ENCODE data around the gene AGFG2. TPM values are rescaled to one million over a fixed set of nuclear protein-coding genes. Genes with fewer than 3 reads are reported as not detected.

The AGFG2 gene
- total and polyA plus RNA-seq, 2 of the 13 experiments (the other 11 are each of a cell fraction or from before 2014, with no cell fraction given), result 125 to 132 TPM

- TF ChIP-seq PHF8 (CRISPR knock-in tag; IDR thresholded peaks at IDR 0.05) (peak; percentile 74), RELA (CRISPR knock-in tag; IDR thresholded peaks at IDR 0.05) (peak; percentile 59; the same call in 1 of the 2 replicates), FOXK2 (IDR thresholded peaks at IDR 0.05) (0 out of 2 replicates have a peak, but pooled peaks have one; percentile 8), SRSF1 (optimal IDR thresholded peaks at IDR 0.05; ENCODE audit: low read depth, low read length) (no peak), ZNF547 (CRISPR knock-in tag; IDR thresholded peaks at IDR 0.05) (peak; percentile 23; the same call in 1 of the 2 replicates), TBX3 (IDR thresholded peaks at IDR 0.05; ENCODE audit: borderline replicate concordance) (peak; percentile 45; the same call in 1 of the 2 replicates), HNF1B (CRISPR knock-in tag; IDR thresholded peaks at IDR 0.05) (peak; percentile 38; the same call in 1 of the 2 replicates), CHCHD3 (CRISPR knock-in tag; IDR thresholded peaks at IDR 0.05) (no peak), ZNF556 (CRISPR knock-in tag; IDR thresholded peaks at IDR 0.05; ENCODE audit: borderline replicate concordance) (no peak), ELF4 (CRISPR knock-in tag; IDR thresholded peaks at IDR 0.05; ENCODE audit: borderline replicate concordance) (peak; percentile 70; the same call in 1 of the 2 replicates), NFATC3 (CRISPR knock-in tag; IDR thresholded peaks at IDR 0.05) (0 out of 2 replicates have a peak, but pooled peaks have one; percentile 41), ZNF816 (CRISPR knock-in tag; IDR thresholded peaks at IDR 0.05; ENCODE audit: borderline replicate concordance) (peak; percentile 72; the same call in 1 of the 2 replicates), HOXA5 (CRISPR knock-in tag; IDR thresholded peaks at IDR 0.05) (0 out of 2 replicates have a peak, but pooled peaks have one; percentile 10), ZNF772 (CRISPR knock-in tag; IDR thresholded peaks at IDR 0.05) (peak; percentile 66; the same call in 1 of the 2 replicates), ZBED4 (CRISPR knock-in tag; IDR thresholded peaks at IDR 0.05; ENCODE audit: borderline replicate concordance) (peak; percentile 38; the same call in 1 of the 2 replicates), ATM (IDR thresholded peaks at IDR 0.05; ENCODE audit: borderline replicate concordance) (no peak), ZC3H13 (CRISPR knock-in tag; IDR thresholded peaks at IDR 0.05) (no peak)
- TF ChIP-seq, protein P1, sequence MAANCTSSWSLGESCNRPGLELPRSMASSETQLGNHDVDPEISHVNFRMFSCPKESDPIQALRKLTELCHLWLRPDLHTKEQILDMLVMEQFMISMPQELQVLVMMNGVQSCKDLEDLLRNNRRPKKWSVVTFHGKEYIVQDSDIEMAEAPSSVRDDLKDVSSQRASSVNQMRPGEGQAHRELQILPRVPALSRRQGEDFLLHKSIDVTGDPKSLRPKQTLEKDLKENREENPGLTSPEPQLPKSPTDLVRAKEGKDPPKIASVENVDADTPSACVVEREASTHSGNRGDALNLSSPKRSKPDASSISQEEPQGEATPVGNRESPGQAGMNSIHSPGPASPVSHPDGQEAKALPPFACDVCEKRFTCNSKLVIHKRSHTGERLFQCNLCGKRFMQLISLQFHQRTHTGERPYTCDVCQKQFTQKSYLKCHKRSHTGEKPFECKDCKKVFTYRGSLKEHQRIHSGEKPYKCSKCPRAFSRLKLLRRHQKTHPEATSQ (CRISPR knock-in tag; IDR thresholded peaks at IDR 0.05; ENCODE audit: borderline replicate concordance), result no peak
- TF ChIP-seq, protein P2, sequence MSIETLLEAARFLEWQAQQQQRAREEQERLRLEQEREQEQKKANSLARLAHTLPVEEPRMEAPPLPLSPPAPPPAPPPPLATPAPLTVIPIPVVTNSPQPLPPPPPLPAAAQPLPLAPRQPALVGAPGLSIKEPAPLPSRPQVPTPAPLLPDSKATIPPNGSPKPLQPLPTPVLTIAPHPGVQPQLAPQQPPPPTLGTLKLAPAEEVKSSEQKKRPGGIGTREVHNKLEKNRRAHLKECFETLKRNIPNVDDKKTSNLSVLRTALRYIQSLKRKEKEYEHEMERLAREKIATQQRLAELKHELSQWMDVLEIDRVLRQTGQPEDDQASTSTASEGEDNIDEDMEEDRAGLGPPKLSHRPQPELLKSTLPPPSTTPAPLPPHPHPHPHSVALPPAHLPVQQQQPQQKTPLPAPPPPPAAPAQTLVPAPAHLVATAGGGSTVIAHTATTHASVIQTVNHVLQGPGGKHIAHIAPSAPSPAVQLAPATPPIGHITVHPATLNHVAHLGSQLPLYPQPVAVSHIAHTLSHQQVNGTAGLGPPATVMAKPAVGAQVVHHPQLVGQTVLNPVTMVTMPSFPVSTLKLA (IDR thresholded peaks at IDR 0.05), result peak; percentile 2; the same call in 1 of the 2 replicates
Observed at GRCh38 chr7:100611983-100612729, 73.2 kb downstream of the AGFG2 start, which contains the start of gene MOSPD3 (continued).
